TTC549 (cell line): ENCODE measurements around the gene IGF2BP1.
"Not testable (repeated sequence)": the region's sequence is repeated elsewhere in the genome, so short reads cannot be mapped to it uniquely, and the experiment has no call there.

Experiments used
- FAIRE-seq: peaks from 2 replicates; lab custom pipeline; 2012; peaks lifted over from hg19 to GRCh38; lab: Jason Lieb, UNC

Gene IGF2BP1

GRCh38 chr17:49054342-49055092, 57.3 kb downstream of the IGF2BP1 start:
- no peak for FAIRE-seq

GRCh38 chr17:49055181-49055927, 58.2 kb downstream of the IGF2BP1 start:
- FAIRE-seq = no peak

GRCh38 chr17:49061524-49061943, 64.3 kb downstream of the IGF2BP1 start:
- FAIRE-seq = no peak

GRCh38 chr17:49063652-49064051, 66.5 kb downstream of the IGF2BP1 start:
- FAIRE-seq = no peak

- no peak for FAIRE-seq
These were observed 70.0 kb downstream of the IGF2BP1 start for GRCh38 chr17:49067163-49067562.

GRCh38 chr17:49069585-49070273, 72.5 kb downstream of the IGF2BP1 start:
- no peak for FAIRE-seq

GRCh38 chr17:49071106-49071505, 73.9 kb downstream of the IGF2BP1 start:
- no peak for FAIRE-seq

- no peak for FAIRE-seq
These were observed 77.8 kb downstream of the IGF2BP1 start for GRCh38 chr17:49074851-49075540.

- no peak for FAIRE-seq
These were observed 79.6 kb downstream of the IGF2BP1 start for GRCh38 chr17:49076573-49077384.

- FAIRE-seq = no peak
These were observed 81.1 kb downstream of the IGF2BP1 start for GRCh38 chr17:49078248-49078647.

- no peak for FAIRE-seq
These were observed 82.9 kb downstream of the IGF2BP1 start for GRCh38 chr17:49079840-49080663.

- no peak for FAIRE-seq
These were observed 85.0 kb downstream of the IGF2BP1 start for GRCh38 chr17:49082231-49082630.

GRCh38 chr17:49085046-49085445, 87.9 kb downstream of the IGF2BP1 start:
- FAIRE-seq = not testable (repeated sequence)

- FAIRE-seq = no peak
These were observed 88.6 kb downstream of the IGF2BP1 start for GRCh38 chr17:49085565-49086315.

GRCh38 chr17:49086316-49086605, 89.1 kb downstream of the IGF2BP1 start:
- no peak for FAIRE-seq

GRCh38 chr17:49086649-49087048, 89.5 kb downstream of the IGF2BP1 start:
- FAIRE-seq = no peak

GRCh38 chr17:49089094-49089493, 91.9 kb downstream of the IGF2BP1 start:
- no peak for FAIRE-seq

- FAIRE-seq = no peak
These were observed 93.9 kb downstream of the IGF2BP1 start for GRCh38 chr17:49090878-49091594.

GRCh38 chr17:49093131-49093530, 95.9 kb downstream of the IGF2BP1 start:
- no peak for FAIRE-seq
